HUDEP-2 (cell line): ENCODE measurements around the gene SFPQ.

Source experiments
- DNase-seq, 76 experiments: peaks; one replicate each; lab custom pipeline; 2025; ENCODE audit not compliant: unreplicated experiment in 76 of 76; lab: John Stamatoyannopoulos, UW

Gene SFPQ

GRCh38 chr1:35188578-35189392, 4.2 kb downstream of the SFPQ start:
- DNase-seq = no peak

- no peak for DNase-seq
Observed at GRCh38 chr1:35187816-35188342, 5.1 kb downstream of the SFPQ start.

- no peak for DNase-seq
Observed at GRCh38 chr1:35186239-35186638, 6.7 kb downstream of the SFPQ start.

- no peak for DNase-seq
Observed at GRCh38 chr1:35185200-35185599, 7.7 kb downstream of the SFPQ start.

- no peak for DNase-seq
Observed at GRCh38 chr1:35184495-35185199, 8.3 kb downstream of the SFPQ start.

GRCh38 chr1:35181790-35182455, 11.0 kb downstream of the SFPQ start:
- DNase-seq = no peak

- DNase-seq = peak in 24 of 76 experiments; percentile 2 to 63 (median 31)
Observed at GRCh38 chr1:35180776-35181374, 12.1 kb downstream of the SFPQ start.

- DNase-seq = no peak
Observed at GRCh38 chr1:35179908-35180307, 13.0 kb downstream of the SFPQ start.

GRCh38 chr1:35178874-35179380, 14.0 kb downstream of the SFPQ start:
- DNase-seq = no peak

- DNase-seq = no peak
Observed at GRCh38 chr1:35178295-35178695, 14.7 kb downstream of the SFPQ start.

GRCh38 chr1:35177237-35177786, 15.6 kb downstream of the SFPQ start:
- DNase-seq = no peak

GRCh38 chr1:35175602-35176001, 17.3 kb downstream of the SFPQ start:
- no peak for DNase-seq

- DNase-seq = no peak
Observed at GRCh38 chr1:35175098-35175576, 17.8 kb downstream of the SFPQ start.

GRCh38 chr1:35173909-35174540, 18.9 kb downstream of the SFPQ start:
- no peak for DNase-seq

- DNase-seq = no peak
Observed at GRCh38 chr1:35173491-35173890, 19.5 kb downstream of the SFPQ start.

- DNase-seq = no peak
Observed at GRCh38 chr1:35172022-35172421, 20.9 kb downstream of the SFPQ start.

- no peak for DNase-seq
Observed at GRCh38 chr1:35171579-35171978, 21.4 kb downstream of the SFPQ start.

GRCh38 chr1:35164893-35165292, 28.1 kb downstream of the SFPQ start:
- no peak for DNase-seq

- DNase-seq = no peak
Observed at GRCh38 chr1:35151220-35151619, 41.7 kb downstream of the SFPQ start.
